ENCODE data around the gene SEMA3G.

SEMA3G gene

DNA sequence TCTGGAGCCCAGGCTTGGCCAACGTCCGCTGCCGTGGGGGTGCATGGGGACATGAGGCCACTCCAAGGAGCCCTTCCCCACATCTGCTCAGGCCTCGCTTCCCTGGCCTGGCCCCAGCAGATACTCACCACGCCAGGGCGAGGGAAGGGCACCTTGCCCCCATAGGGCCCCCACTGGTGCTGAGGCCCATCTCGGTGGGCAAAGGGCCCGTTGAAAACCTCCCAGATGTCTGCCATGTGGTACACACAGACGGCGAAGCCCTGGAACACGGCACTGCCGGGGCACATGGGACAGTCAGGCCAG lies 4.7 kb downstream of the SEMA3G start:
- no peak for DNase-seq (ENCODE audit: low read depth in 3 of 3, low spot score in 1 of 3)

DNA sequence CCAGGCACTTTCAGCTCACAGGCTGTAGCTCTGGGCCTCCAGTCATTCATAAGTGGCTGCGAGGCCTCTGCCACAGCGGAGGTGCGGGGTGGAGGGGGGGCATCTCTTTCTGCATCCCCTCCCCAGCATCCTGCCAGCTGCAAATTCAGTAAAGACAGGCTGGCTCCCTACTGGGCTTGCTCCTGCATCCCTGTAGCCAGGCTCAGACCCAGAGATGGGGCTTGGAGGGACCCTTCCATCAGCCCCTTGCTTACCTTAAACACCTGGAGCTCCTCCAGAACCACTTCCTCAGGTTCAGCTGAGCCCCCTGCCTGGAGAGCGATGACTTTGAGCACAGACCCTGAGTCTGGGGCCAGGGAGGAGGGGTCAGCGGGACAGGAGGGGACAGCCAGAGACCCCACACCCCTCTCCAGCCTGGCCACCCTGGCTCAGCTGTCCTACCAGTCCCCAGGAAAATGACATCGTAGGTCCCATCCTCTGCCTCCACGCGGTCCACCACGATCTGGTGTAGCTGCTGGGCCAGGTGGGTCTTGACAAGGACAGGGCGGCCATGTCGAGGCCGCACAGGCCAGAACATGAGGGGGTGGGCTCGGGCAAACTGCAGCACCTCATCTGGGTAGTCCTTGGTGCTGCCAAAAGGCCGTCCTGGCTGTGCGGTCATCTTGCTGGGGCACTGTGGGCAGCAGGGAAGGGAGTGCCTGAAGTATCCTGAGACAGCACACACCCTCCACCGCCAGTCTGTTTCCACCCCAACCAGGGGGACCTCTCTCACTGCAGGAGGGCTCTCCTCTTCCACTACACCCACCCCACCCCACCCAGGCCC lies 5.3 kb downstream of the SEMA3G start:
- DNase-seq (ENCODE audit: low read depth in 3 of 3, low spot score in 1 of 3): no peak

- DNase-seq (ENCODE audit: low read depth in 3 of 3, low spot score in 1 of 3): no peak
Observed at GRCh38 chr3:52438579-52439425, 6.1 kb downstream of the SEMA3G start.

DNA sequence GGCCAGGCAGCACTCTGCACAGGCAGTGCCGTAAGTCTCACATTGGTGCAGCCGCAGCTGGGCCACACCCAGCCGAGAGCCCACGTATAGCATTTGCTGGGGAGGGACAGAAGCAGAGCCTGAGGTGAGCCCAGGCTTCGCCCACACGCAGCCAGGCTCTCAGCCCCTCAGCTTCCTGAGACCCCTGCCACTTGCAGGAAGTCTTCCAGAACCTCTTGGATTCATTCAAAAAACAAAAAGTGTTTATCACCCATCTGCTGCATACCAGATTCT lies 6.9 kb downstream of the SEMA3G start:
- DNase-seq (ENCODE audit: low read depth in 3 of 3, low spot score in 1 of 3): no peak

GRCh38 chr3:52437326-52438103 lies 7.4 kb downstream of the SEMA3G start:
- no peak for DNase-seq (ENCODE audit: low read depth in 3 of 3, low spot score in 1 of 3)

DNA sequence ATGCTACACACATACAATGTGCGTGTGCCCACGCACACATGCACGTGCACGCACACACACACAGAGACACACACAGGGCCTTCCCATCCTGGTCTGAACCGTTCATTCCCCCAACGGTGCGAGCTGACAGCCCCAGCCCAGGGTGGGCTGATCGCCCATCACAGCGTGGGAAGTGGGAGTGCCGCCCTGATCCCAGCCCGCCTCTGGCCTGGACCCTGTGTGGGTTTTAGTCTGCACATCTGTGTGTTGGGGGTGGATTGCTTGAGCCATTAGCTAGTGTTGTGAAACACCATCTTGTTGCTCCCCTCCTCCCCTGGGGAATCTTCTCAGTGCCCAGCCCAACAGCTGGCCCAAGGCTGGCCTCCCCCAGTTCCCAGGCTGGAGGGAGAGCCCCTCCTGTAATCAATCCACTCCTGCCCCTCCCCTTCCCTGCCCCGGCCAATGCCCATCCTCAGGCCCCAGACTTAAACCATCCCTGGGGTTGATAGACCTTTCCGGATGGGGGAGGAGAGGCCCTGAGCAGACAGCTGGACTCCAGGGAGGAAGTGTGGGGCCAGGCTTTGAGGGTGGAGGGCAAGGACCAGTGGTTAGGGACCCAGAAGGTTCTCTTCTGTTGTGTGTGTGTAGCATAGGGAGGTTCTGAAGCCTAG lies 8.3 kb downstream of the SEMA3G start:
- DNase-seq (ENCODE audit: low read depth in 3 of 3, low spot score in 1 of 3): no peak

- no peak for DNase-seq (ENCODE audit: low read depth in 3 of 3, low spot score in 1 of 3)
Observed at GRCh38 chr3:52435246-52436101, 9.4 kb downstream of the SEMA3G start.

GRCh38 chr3:52434491-52435115 lies 10.3 kb downstream of the SEMA3G start:
- no peak for DNase-seq (ENCODE audit: low read depth in 3 of 3, low spot score in 1 of 3)

DNA sequence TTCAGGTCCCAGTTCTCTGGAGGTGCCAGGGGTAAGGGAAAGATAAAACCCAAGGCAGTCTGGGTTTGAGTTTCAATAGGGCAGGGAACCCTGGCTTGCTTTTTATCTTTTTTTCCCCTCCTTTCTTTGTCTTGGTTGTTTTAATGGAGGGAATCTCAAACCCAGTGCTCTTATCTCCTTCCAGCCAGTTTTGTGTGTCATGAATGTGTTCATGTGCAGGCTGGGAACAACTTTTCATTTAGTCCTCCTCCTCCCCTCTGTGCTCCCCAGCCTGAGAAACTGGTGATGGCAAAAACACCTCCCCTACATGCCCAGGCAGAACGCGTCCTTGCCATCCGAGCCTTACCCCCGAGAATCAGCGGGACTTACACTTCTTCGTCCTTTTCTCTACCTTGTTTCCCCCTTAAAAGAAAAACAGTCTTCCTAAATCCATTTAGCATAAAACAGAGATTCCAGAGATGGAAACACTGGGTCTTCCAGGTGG lies 10.9 kb downstream of the SEMA3G start:
- DNase-seq (ENCODE audit: low read depth in 3 of 3, low spot score in 1 of 3): no peak

GRCh38 chr3:52433328-52433995 lies 11.4 kb downstream of the SEMA3G start:
- DNase-seq (ENCODE audit: low read depth in 3 of 3, low spot score in 1 of 3): no peak

DNA sequence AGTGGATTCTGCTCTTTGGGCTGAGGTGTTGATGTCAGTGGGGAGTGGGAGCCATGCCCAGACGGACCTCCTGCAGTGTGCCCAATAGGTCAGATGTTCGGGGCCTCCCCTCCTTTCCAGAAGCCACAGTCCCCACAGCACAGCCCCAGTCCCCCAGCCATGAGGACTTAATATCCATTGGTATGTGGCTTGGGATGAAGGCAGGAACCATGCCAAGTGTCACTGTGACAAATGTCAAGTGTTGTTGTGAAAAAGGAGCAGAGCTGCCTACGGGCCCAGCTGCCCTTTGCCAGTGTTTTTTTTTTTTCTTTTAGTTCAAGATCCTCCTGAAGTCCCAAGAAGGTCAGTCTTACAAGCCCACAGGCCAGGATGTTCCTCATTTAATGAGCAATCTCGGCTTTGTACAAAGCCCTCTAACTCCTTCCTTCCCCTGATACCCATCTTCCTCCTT lies 12.2 kb downstream of the SEMA3G start:
- no peak for DNase-seq (ENCODE audit: low read depth in 3 of 3, low spot score in 1 of 3)

DNA sequence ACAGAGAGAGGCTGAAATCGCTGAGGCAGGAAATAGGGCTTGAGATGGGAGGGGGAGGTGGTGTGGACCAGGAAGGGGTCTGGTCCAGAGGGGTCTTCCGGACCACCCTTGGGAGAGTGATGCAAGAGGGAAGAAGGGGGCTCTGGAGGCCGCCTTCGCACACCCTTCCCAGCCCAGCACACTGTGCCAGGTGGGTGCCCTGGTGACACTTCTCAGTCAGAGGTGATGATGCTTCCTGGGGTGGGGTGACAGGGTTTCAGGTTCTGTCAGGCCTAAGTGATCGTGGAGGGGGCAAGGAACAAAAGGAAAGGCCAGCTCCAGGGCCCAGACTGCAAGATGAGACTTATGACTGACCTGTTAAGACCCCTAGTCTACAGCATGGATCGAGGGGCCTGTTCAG lies 12.7 kb downstream of the SEMA3G start:
- no peak for DNase-seq (ENCODE audit: low read depth in 3 of 3, low spot score in 1 of 3)

GRCh38 chr3:52431459-52432223 lies 13.3 kb downstream of the SEMA3G start:
- DNase-seq (ENCODE audit: low read depth in 3 of 3, low spot score in 1 of 3): no peak

GRCh38 chr3:52430416-52430810 lies 14.5 kb downstream of the SEMA3G start:
- DNase-seq (ENCODE audit: low read depth in 3 of 3, low spot score in 1 of 3): no peak

- no peak for DNase-seq (ENCODE audit: low read depth in 3 of 3, low spot score in 1 of 3)
Observed at GRCh38 chr3:52429779-52430415, 15.0 kb downstream of the SEMA3G start.

- DNase-seq (ENCODE audit: low read depth in 3 of 3, low spot score in 1 of 3): no peak
Observed at GRCh38 chr3:52429031-52429430, 15.9 kb downstream of the SEMA3G start.

- no peak for DNase-seq (ENCODE audit: low read depth in 3 of 3, low spot score in 1 of 3)
Observed at GRCh38 chr3:52428151-52429005, 16.5 kb downstream of the SEMA3G start.

Measured in stimulated activated CD4-positive, alpha-beta T cell treated with anti-CD3 and anti-CD28 coated beads, TNF-alpha, amount 100 ng/mL, for 1 hour (primary cell).